PC-9 (cell line): ENCODE measurements around the gene LPCAT1. TPM values are rescaled to one million over a fixed set of nuclear protein-coding genes. Genes with fewer than 3 reads are reported as not detected.
A peak's percentile ranks its signal among the peaks of the same experiment; 100 is the strongest.

Experiments
- BruUV-seq: library from RNA; stranded (reverse); fragments of 400-500 nt; replicated peaks from 2 replicates; lab custom pipeline; 2021; lab: Mats Ljungman, UMichigan
- CTCF ChIA-PET: fragments of 300-600 bp; sonication (Branson Sonifier 250); formaldehyde crosslinking; loops from one replicate; lab custom pipeline; 2022; ENCODE audit warnings: antibody characterized with exemption; lab: Charles Lee
- POLR2A ChIA-PET: fragments of 300-600 bp; sonication (Branson Sonifier 250); formaldehyde crosslinking; loops from one replicate; lab custom pipeline; 2022; ENCODE audit warnings: antibody characterized with exemption; ENCODE audit not compliant: unreplicated experiment; lab: Charles Lee
- DNase-seq, 2 experiments: peaks; one replicate each; pipeline versions ENCODE4 v3.0.0 to v3.0.0-alpha.2; 2015 to 2022; ENCODE audit warnings: mixed read lengths in 1 of 2
- H2AFZ ChIP-seq: fragments of 200-600 bp; sonication (generic); 2 replicates; pipeline ENCODE4 v1.8.1; 2017; ENCODE audit warnings: antibody characterized with exemption
- H3F3A ChIP-seq: fragments of 200-600 bp; sonication (generic); 2 replicates; pipeline ENCODE4 v1.8.1; 2017; ENCODE audit warnings: antibody characterized with exemption, mild to moderate bottlenecking, low read depth; ENCODE audit not compliant: insufficient read depth
- H3K27ac ChIP-seq: fragments of 200-600 bp; sonication (generic); 2 replicates; pipeline ENCODE4 v1.6.1; 2016; ENCODE audit warnings: mixed run types
- H3K27me3 ChIP-seq: fragments of 200-600 bp; sonication (generic); 2 replicates; pipeline ENCODE4 v1.6.1; 2016; ENCODE audit warnings: low read depth, mixed run types; ENCODE audit not compliant: insufficient read depth
- H3K36me3 ChIP-seq: fragments of 200-600 bp; sonication (generic); 2 replicates; pipeline ENCODE4 v1.6.1; 2016; ENCODE audit warnings: low read depth, mixed run types
- H3K4me1 ChIP-seq: fragments of 200-600 bp; sonication (generic); replicated peaks from 2 replicates; pipeline ENCODE4 v1.6.1; 2016; ENCODE audit warnings: mixed run types; ENCODE audit not compliant: insufficient read depth
- H3K4me2 ChIP-seq: fragments of 200-600 bp; sonication (generic); 2 replicates; pipeline ENCODE4 v1.6.1; 2017; ENCODE audit warnings: mixed run types
- H3K4me3 ChIP-seq: fragments of 200-600 bp; sonication (generic); 2 replicates; pipeline ENCODE4 v1.6.1; 2016; ENCODE audit warnings: mixed run types
- H3K79me2 ChIP-seq: fragments of 200-600 bp; sonication (generic); 2 replicates; pipeline ENCODE4 v1.6.1; 2017; ENCODE audit warnings: low read depth, mixed run types
- H3K9me2 ChIP-seq: fragments of 200-600 bp; sonication (generic); 2 replicates; pipeline ENCODE4 v1.8.1; 2017; ENCODE audit warnings: mild to moderate bottlenecking; ENCODE audit not compliant: insufficient read depth
- H3K9me3 ChIP-seq: fragments of 200-600 bp; sonication (generic); 2 replicates; pipeline ENCODE4 v1.8.1; 2016; ENCODE audit warnings: low read depth; ENCODE audit not compliant: insufficient read depth
- H4K20me1 ChIP-seq: fragments of 200-600 bp; sonication (generic); 2 replicates; pipeline ENCODE4 v1.8.1; 2017; ENCODE audit not compliant: insufficient read depth
- EZH2 ChIP-seq: fragments of 200-600 bp; sonication (generic); IDR thresholded peaks from 2 replicates; pipeline ENCODE4 v1.8.0; 2017; ENCODE audit warnings: antibody characterized with exemption, low read depth
- intact Hi-C: fragments of 100-400 bp; cut with micrococcal nuclease; formaldehyde crosslinking; loops from one replicate; pipeline ENCODE4 v1.10.0; 2022; ENCODE audit not compliant: unreplicated experiment
- total RNA-seq: library from RNA; stranded (reverse); gene quantifications from 2 replicates; pipeline ENCODE4 v1.2.3, GENCODE V29; 2021
- TF ChIP-seq, protein P1 (sequence below): fragments of 200-600 bp; sonication (generic); conservative IDR thresholded peaks from 2 replicates; pipeline ENCODE4 v1.6.1; 2017; ENCODE audit warnings: mixed run types, antibody characterized with exemption, mild to moderate bottlenecking, moderate library complexity

The LPCAT1 gene
- total RNA-seq, 1 experiment from 2014 or later, result 96.1 TPM

DNA sequence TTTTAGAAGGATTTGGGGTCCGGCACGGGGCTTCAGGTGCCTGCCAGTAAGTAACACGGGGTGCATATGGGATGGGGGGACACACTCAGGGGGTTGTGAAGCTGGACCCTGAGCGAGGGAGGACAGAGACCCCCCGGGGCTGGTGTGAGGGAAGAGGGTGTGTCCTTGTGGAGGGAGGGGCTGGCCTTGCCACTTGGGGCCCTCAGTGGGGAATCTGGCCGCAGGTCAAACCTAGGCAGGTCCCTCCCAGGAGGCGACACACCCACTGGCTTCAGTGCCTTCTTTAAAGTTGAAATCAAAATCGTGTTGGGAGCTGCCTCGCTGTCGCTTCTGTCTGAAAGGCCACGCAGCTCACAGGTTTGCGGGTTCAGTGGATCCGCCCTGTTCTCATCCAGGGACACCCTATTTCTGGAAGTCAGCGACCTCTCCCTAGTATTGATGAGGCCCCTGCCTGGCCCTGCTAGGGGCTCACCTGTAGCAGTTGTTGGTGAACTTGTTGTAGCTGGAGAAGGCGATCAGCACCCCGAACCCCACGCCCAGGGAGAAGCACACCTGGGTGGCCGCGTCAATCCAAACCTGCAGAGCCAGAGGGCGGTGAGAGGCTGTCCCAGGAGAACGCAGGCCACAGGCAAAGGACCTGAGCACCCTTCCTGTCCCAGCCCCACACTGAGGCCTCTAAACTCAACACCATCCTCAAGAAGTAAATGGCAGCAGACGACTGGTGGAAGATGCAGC lies 108.0 kb downstream of the LPCAT1 start:
- ChIA-PET CTCF (no interaction called here), POLR2A (no interaction called here)
- DNase-seq, result no peak
- Histone ChIP-seq H2AFZ (no peak overlapping the region), H3K4me1 (no peaks in the 10 kb centered on the region), H3K4me2 (no peak overlapping the region), H3K9me2 (no peaks in the 10 kb centered on the region), H3K4me3 (no peak overlapping the region), H3K36me3 (no peaks in the 10 kb centered on the region), H3K79me2 (no peaks in the 10 kb centered on the region), H3K27me3 (peaks cover 98% of the 10 kb centered on the region), H3K27ac (no peak overlapping the region), H3F3A (no peaks in the 10 kb centered on the region), H3K9me3 (no peaks in the 10 kb centered on the region), H4K20me1 (0 out of 2 replicates have a peak, but pooled peaks cover 3% of the 10 kb centered on the region)
- BruUV-seq, result no TSS peak
- TF ChIP-seq, protein P1, sequence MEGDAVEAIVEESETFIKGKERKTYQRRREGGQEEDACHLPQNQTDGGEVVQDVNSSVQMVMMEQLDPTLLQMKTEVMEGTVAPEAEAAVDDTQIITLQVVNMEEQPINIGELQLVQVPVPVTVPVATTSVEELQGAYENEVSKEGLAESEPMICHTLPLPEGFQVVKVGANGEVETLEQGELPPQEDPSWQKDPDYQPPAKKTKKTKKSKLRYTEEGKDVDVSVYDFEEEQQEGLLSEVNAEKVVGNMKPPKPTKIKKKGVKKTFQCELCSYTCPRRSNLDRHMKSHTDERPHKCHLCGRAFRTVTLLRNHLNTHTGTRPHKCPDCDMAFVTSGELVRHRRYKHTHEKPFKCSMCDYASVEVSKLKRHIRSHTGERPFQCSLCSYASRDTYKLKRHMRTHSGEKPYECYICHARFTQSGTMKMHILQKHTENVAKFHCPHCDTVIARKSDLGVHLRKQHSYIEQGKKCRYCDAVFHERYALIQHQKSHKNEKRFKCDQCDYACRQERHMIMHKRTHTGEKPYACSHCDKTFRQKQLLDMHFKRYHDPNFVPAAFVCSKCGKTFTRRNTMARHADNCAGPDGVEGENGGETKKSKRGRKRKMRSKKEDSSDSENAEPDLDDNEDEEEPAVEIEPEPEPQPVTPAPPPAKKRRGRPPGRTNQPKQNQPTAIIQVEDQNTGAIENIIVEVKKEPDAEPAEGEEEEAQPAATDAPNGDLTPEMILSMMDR, result no peak
- no peak for TF ChIP-seq EZH2
- intact Hi-C loops, result no loop called here

DNA sequence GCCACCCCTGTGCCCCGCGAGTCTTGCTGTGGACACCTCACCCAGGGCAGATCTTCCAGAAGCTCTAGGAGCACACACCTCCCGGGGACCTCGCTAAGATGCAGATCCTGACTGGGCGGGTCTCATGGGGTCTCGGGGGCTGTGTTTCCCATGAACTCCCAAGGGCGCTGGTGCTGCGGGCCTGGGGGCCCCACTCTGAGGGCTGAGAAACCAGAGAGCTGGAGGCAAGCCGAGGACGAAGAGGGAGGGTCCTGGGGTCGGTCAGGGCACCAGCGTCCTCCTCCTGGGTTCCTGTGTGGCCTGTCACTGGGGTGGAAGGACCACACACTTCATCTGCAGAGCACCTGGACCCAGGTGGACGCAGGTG lies 108.7 kb downstream of the LPCAT1 start:
- Histone ChIP-seq H3K9me3 (no peaks in the 10 kb centered on the region), H3K9me2 (no peaks in the 10 kb centered on the region), H3K79me2 (no peaks in the 10 kb centered on the region), H2AFZ (no peak overlapping the region), H3K36me3 (no peaks in the 10 kb centered on the region), H4K20me1 (peaks cover 5% of the 10 kb centered on the region; the same call in 1 of the 2 replicates), H3K27me3 (peaks cover 98% of the 10 kb centered on the region), H3K27ac (no peak overlapping the region), H3K4me1 (no peaks in the 10 kb centered on the region), H3K4me2 (no peak overlapping the region), H3F3A (no peaks in the 10 kb centered on the region), H3K4me3 (no peak overlapping the region)
- DNase-seq, result no peak
- intact Hi-C loops, result no loop called here
- TF ChIP-seq EZH2, result no peak
- TF ChIP-seq, protein P1, result no peak
- CTCF ChIA-PET, result no interaction called here
- no TSS peak for BruUV-seq
- POLR2A ChIA-PET, result no interaction called here

DNA sequence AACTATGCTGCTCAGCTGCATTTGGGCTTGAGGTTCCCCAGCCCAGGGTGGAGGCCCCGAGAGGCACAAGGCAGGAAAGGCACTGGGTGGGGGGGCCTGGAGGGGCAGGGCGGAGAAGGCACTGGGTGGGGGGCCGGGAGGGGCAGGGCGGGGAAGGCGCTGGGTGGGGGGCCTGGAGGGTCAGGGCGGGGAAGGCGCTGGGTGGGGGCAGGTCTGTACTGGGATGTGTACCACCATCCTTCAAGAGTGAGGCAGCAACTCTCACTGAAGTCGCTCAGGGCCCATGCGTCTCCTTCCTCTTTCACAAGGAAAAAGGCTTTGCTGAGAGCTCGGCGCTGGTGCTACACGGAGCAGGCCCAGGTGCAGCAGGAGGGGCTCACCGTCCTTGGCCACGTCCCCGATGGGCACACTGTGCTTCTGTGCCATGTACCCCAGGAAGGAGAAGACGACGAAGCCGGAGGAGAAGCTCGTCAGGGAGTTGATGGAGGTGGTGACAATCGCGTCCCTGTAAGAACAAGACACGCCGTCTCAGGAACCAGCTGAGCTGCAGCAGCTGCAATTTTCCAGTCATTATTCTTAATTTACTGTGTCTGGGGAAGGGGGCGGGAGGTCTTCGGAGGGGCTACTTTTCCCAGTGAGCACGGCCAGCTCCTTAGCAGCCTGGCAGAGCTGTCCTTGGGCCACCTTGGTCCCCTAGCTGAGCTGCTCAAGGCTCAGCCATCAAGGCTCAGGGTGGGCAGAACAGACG lies 109.3 kb downstream of the LPCAT1 start:
- Histone ChIP-seq H3K27ac (no peak overlapping the region), H3K79me2 (no peaks in the 10 kb centered on the region), H3K4me3 (no peak overlapping the region), H3K4me2 (no peak overlapping the region), H3K9me3 (no peaks in the 10 kb centered on the region), H3K27me3 (peaks cover 98% of the 10 kb centered on the region), H3F3A (no peaks in the 10 kb centered on the region), H2AFZ (no peak overlapping the region), H3K36me3 (no peaks in the 10 kb centered on the region), H3K9me2 (no peaks in the 10 kb centered on the region), H4K20me1 (peaks cover 9% of the 10 kb centered on the region; the same call in 1 of the 2 replicates), H3K4me1 (no peaks in the 10 kb centered on the region)
- intact Hi-C loops, result no loop called here
- no TSS peak for BruUV-seq
- DNase-seq, result no peak
- ChIA-PET POLR2A (no interaction called here), CTCF (no interaction called here)
- TF ChIP-seq, protein P1, result no peak
- 0 out of 2 replicates have a peak, but pooled peaks have one; percentile 67 for TF ChIP-seq EZH2
